HG02759 (cell line): ENCODE data around the gene NHLRC4.

Experiments used
- ATAC-seq: cut with Tn5 transposase; IDR thresholded peaks from one replicate; pipeline ENCODE4 v1.9.1; 2021; ENCODE audit warnings: mild to moderate bottlenecking, moderate library complexity; ENCODE audit not compliant: unreplicated experiment

NHLRC4 gene

DNA sequence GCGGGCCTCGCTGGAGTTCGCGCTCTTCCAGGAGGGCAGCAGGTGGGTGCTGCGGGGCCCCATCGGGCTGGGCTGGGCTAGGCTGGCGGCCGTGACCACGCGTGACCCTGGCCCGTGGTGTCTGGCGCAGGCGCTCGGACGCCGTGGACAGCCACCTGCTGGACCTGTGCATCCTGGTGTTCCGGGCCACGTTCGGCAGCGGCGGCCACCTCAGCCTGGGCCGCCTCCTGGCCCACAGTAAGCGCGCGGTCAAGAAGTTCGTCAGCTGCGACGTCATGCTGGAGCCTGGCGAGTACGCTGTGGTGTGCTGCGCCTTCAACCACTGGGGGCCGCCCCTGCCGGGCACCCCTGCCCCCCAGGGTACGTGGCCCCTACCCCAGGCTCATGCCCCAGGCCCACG is 14.6 kb upstream of the NHLRC4 start:
- no peak for ATAC-seq

DNA sequence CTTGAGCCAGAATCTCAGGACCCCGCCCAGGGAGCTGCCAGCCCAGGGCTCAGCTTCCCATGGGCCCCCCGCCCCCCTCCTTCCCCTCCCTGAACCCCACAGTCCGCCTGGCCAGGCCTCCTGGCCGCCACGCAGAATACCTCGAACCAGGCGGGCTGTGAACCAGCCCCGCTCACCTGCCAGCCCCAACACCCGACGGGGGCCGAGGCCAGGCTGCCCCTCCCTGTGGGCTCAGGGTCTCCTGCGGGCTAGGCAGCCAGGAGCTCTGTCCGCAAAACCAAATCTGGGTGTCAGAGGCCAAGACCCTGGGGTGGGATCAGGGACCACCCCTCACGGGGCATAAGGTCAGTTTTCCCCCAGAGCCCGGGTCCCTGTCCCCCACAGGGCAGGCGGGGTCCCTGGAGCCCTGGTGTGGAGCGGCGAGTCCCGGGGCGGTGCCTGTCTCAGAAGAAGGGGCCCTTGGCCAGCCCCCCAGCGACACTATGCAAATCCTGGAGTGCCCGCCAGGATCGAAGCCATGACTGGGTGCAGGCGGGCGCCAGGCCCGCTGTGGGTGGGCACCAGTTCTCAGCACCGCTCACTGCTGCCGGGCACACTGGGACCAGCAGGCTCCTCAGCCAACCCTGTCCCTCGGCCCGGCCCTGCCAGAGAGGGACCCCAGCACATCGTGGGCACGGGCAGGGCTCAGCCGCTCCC is 13.1 kb upstream of the NHLRC4 start:
- no peak for ATAC-seq

DNA sequence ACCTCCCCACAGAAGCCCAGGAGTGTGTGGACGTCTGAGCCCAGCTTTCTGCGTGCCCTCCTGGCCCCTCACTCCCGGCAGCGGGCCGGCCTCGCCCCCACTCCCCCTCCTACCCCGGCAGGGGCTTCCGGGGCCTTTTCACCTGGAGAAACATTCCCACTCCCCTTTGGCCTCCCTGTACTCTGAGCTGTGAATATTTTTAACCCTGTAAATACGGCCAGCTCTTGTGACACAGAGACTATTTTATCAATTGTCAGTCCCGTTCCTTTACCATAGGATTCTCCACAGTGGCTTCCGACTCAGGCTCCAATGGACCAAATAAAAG is 12.5 kb upstream of the NHLRC4 start:
- ATAC-seq = no peak

DNA sequence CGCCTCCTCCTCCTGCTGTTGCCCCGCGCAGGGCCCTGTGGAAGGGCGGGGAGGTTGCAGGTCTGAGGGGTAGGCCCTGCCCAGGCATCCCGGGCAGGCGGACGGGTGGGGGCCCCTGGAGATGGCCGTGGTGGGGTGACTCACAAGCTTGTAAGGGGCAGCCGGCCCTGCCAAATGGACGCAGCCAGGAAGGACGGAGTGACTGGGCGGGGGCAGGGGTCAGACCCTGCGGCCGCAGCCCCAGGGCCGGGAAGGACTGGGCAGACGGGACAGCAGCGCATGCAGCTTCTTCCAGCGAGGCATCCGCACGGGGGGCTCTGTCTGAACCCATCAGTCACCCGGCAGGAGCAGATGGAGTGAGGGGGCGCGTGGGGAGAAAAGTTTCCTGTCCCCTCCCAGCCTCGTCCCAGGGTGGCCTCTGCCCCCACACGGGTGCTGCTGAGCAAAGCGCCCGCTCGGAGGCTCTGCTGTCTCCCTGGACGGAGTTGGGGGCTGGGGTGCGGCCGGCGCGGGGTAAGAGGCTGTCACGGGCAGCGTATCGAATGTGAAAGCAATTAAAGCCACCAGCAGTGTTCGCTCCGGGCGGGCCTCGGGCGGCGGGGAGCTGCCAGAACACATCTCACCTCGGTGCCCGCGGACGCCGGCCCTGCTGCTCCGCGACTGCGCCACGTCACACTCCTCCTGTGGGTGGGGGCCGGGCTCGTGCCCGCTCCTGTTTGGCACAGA is 12.0 kb upstream of the NHLRC4 start:
- ATAC-seq = no peak

DNA sequence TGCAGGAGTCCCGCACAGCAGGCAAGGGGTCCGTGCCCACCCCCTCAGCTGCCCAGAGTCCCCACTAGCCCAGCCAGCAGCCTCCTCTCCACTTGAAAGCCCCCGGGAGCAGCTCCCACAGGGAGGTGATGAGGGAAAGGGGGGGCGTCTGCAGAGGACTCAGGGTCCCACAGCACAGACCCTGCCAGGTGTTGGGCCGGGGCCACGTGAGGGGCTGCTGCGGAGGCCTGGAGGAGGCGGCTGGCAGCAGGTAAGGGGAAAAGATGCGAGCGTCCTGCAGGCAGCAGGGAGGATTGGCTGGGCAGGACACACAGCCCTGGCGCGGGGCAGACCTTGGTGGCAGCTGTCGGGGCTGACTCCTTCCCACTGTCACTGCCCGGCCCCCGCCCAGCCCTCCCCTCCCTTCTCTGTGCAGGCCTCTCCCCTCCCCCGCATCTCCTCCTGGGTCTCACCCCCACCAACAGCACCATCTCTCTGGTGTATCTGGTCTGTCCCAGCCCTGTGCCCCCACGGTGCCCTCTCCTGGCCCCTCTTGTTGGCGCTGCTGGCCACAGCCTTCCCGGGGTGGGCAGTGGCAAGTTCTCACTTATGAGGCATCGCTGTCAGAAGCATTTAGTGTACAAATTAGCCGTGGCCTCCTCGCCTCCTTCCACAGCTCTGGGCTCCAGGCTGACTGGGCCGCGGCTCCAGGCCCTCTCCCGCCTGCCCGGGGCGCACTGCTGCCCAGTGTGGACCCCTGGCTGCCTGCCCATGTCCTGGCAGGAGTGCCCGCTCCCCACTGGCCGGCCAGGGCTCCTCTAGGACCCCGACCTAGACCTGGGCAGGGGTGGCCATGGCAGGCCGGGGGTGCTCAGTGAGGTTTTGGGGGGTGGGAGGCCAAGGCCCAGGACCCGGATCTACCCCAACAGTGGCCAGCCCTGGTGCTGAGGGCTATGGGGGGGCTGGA is 11.0 kb upstream of the NHLRC4 start:
- no peak for ATAC-seq

DNA sequence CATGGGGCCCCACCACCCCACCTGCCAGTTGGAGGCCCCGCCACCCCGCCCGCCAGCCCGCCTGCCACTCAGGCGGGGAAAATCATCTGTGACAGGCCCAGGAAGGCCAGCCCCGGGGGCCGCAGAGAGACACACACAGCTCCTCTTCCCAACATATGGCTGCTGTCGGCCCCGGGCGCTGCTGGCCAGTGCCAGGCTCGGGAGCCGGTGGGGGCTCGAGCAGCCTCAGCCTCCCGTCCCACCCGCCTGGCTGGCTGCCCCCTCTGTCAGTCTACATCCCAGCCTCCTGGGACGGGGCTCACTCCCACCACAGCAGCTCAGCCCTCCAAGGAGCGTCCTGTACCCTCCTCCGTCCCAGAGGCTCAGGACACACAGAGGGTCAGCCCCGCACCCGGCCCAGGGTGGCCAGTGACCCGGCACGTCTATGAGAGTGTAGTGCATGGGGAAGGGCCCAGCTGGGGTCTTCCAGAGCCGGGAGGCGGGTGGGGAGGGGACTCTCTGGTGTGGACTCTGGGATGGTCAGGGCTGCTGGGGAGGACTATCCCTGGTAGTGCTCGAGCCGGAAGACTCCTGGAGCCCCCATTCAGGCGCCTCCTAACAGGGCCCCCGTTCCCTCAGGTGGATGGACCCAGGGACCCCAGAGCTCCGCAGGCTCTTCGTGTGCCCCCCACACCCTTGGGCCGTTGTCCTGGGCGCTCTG is 10.2 kb upstream of the NHLRC4 start:
- ATAC-seq = no peak

DNA sequence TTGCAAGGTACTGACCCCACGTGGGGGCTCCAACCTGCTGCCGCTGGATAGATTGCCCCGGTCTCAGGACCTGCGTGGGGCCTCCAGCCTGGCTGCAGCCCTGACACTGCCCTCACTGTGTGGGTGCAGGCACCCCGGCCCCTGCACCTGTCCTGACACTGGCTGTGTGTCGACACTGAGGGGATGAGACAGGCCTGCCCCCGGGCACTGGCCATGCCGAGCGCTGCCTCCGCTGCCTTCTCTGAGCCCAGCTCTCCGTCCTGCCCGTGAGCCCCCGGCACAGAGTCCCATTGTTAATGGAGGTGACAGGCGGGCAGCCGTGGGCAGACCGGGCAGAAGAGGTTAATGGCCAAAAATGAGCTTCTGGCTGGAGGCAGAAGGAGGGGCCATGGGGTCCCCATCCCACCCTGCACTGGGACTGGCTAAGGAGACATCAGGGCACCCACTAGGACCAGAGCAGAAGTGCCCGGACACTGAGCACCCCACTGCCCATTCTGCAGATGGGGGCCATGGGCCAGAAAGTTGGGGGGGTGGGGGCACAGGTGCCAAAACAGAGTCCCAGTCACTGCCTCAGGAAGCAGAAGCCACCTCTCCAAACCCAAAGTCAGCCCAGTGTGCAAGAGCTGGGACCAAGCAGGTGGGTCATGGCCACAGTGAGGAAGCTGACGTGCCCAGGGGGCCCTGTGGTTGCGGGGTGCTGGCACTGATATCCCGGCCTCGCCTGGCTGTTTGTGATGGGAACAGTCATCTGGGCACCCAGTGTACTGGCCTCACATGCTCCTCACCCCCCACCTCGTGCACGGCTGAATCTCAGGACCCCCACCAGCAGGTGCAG is 9.1 kb upstream of the NHLRC4 start:
- ATAC-seq = no peak

DNA sequence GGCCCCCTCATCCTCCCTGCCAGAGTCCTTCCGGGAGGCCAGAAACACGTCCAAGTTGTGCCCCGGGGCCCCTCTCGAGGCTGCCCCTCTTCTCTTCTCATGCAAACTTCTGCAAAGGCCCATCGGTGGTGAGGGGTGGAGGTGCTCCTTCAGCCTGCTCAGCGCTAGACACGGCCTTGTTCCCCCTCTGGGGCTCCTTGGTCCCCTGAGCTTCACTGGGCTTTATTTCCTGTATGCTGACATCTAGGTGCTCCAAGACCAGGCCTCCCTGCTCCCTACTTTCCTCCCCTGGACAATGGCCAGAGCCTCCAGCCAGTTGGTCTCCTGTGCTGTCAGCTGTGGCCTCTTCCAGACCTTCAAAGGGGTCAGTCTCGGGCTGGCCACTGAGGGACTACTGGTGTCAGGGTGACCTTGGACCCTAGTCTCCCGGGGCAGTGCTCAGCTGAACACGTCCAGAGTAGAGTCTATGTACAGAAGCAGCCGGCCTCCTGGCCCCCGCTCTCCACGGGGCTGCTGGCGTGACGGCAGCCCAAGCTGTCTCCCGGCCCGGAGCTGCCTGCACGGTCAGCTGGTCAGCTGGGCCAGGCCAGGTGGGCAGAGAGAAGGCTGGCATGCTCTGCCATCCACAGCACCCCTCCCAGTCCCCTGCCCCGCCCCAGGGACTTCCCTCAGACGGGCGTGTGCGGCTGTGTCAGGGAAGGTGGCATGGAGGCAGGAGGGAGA is 8.3 kb upstream of the NHLRC4 start:
- no peak for ATAC-seq

DNA sequence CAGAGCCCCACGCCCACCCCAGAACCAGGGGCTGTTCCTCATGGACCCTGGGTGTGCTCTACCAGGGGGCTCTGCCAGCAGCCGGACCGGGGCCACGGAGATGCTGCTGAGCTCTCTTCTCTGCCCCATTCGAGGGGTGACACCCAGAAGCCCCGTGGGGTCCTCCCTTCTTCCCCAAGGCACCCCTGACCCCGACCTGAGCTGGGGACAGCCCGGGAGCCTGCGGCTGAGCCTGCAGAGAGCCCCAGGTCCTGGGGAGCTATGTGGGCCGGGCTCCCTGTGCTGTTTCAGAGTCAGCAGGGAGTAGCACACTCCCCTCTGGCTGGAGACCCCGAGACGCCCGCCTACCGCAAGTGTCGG is 7.8 kb upstream of the NHLRC4 start:
- no peak for ATAC-seq

DNA sequence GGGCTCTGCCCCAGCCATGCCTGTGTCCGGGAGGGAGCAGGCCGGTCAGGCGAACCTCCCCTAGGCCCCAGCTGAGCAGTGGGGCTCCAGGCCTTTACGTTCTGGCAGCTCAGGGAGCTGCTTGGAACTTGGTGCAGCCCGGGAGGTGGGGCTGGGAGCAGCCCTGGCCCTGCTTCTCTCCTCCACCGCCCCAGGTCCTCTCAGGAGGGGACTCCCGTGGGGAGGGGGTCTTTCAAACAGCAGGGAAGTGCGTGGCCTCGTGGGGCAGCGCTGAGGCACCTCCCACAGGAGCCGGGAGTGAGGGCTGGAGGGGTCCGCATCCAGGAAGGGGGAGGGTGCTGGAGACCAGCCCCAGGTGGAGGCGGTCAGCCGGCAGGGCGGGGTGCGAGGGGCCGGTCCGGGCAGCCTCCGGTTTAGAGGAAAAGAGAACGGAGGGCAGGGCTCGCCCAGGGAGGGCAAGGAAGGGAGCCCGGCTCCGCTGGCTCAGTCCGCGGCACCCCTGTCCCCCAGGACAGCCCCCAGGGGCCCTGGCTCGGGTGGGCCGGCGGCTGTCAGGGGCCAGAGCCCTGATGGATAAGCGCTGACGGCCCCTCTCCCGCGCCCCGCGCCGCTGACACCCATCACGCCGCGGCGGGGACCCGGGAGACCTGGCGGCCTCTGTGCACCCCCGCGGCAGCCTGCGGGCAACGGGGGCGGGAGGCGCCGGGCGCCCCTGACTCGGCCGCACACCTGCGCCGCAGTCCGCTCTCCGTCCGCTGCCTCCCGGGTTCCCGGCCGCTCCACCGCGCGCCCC is 7.2 kb upstream of the NHLRC4 start:
- no peak for ATAC-seq

DNA sequence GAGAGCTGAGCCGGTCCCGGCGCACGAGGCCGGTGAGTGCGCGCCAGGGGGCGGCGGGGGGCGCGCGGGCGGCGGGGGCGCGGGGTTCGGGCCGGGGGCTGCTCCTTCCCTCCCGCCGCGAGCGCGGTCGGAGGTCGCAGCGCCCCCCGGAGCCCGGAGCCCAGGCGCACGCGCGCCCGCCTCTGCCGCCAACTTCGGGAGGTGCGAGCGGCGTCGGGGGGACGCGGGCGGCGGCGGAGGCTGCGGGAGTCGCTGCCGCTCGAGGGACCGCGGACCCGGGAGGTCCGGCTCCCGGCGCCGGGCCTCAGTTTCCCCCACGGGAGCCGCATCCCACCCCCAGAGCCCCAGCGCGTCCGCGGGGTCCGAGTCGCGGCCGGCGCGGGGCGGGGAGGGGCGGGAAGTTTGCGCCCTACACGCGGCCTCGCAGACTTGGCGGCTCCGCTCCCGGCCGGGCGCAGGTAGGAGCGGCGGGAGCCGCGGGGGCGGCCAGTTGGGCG is 6.6 kb upstream of the NHLRC4 start, which contains the start of gene PRR35:
PRR35 (plus strand) TSS at position 191 of the 497 bp plus-strand sequence. CDS start 2,901 bp downstream, outside the sequence.
- no peak for ATAC-seq

DNA sequence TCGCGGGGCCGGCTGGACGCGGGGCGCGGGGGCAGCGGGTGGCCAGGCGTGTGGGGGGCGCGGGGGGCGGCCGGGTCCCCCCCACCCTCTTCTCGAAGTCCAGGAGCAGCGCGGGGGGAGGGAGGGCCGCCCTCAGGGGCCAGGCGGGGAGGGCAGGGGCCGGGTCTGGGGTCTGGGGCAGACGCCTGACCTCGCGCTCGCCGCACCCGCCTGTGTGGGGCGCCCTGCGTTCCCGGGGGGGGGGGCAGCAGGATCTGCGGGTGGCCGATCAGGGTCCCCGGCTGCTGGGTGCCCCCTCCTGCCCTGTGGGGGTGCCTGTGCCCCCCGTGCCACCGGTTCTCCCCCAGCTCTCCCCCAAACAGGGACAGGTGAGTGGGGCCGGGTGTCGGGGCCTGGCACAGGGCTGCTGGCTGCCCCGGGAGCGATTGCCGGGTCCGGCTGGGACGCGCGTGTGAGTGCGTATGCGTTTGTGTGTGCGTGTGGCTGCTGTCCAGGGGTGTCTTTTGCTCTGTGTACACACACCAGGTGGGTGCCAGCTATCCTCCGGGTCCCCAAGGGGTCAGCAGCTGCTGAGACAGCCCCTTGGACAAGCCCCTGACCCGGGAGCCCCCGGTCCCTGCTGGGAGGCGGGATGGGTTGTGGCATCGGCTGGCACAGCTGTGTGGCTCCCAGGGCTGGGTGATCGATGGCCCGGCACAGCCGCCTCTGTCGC is 5.9 kb upstream of the NHLRC4 start:
- no peak for ATAC-seq

DNA sequence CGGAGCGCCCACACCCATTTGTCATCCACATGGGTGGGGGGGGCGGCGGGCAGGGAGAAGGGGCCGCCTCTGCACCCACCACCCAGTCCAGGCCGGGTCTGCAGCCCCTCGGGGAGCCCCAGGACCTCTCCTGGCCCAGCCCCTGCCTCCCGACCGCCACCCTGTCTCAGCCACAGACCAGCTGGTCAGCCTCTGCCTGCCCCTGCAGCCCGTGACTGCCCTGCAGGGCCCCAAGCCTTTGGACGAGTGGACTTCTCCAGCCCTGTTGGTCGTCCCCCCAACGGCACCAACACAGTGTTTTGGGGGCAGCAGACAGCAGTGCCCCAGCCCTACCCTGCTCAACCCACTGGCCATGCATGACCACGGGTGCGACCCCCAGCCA is 5.4 kb upstream of the NHLRC4 start:
- ATAC-seq = no peak

DNA sequence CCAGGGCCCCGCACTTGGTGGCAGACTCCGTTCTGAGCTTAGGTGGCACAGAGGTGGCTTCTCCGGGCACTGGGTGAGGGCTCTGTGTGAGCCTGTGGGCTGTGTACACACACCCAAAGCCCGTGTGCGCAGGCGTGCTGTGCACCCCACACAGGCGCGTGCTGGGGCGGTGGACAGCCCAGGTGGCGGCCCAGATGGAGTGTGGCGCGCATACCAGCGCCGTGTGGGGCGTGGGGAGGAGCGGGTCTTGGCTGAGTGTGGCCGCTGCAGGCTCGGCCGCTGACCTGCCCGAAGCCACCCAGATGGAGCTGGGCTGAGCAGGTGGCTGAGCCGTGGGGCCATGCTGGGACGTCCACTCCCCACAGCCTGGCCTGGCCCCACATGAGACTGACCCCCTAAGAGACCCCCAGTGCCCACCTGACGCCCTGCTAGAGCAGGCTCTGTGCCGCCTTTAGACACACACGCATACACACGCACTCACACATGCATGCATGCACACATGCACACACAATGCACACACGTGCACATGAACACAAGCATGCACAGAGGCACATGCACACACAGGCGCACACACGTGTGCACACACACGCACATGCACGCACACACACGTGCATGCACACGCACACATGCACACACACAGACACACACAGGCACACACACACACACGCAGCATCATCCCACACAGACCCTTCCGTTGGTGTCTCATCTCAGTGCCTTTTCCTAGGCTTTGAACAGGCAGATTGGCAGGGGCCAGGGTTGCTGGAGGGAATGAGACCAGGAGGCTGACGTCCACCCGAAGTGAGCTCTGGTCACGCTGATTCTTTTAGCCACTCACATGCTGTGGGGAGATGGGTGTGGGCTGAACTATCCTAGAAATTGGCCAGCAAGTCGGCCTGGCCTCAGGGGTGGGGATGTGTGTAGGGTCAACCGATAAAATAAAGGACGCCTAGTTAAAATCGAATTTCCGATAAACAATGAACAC is 4.6 kb upstream of the NHLRC4 start:
- no peak for ATAC-seq

DNA sequence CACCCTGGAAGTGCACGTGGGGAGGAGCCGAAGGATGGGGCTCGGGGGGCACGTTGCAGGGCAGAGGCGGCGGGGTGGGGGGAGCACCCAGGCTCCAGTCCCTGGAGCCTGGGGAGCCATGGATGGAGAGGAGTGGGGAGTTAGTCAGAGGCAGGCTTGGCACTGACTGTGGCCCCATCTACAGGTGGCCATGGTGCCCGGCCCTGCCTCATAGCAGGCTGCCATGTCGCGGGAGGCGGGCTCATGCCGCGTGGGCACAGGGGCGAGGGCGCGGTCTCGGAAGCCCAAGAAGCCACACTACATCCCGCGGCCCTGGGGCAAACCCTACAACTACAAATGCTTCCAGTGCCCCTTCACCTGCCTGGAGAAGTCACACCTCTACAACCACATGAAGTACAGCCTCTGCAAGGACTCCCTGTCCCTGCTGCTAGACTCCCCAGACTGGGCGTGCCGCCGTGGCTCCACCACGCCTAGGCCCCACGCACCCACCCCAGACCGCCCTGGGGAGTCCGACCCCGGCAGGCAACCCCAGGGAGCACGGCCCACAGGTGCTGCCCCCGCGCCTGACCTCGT is 3.6 kb upstream of the NHLRC4 start:
- no peak for ATAC-seq

DNA sequence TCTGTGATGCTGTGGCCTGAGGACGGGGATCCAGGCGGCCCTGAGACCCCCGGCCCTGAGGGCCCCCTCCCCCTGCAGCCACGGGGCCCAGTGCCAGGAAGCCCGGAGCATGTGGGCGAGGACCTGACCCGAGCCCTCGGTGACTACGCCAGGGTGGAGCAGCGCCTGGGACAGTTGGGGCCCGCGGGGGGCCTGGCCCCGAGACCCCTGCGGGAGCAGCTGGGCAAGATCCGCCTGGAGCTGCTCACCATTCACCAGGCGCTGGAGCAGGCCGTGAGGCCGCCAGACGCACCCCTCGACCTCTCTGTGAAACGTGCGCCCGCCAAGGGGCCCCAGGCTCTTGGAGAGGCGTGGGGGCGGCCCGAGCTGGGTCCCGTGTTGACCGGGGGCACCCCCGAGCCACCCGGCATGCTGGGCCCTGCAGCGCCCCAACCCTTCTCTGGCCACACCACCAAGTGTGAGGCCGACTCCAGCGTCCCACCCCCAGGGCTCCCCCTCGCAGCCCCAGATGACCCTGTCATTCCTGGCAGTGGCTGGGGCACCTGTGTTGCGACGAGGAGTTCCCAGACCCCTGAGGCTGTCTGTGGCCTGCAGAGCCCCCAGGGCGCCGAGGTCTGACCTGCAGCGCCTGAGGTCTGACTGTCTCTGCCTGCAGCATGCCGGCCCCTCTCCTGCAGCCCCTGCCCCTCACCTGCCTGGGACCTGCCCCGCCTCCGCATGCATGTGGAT is 2.0 kb upstream of the NHLRC4 start:
- ATAC-seq = no peak
